DOHH2 (cell line): ENCODE measurements around the gene IRX2.

Experiments used
- H3F3A ChIP-seq: fragments of 200-600 bp; sonication (generic), shearing (Covaris generic); 2 replicates; pipeline ENCODE4 v1.6.0; 2016; ENCODE audit warnings: antibody characterized with exemption, mild to moderate bottlenecking; ENCODE audit not compliant: control insufficient read depth, insufficient read depth
- H3K27ac ChIP-seq: fragments of 200-600 bp; sonication (generic); 2 replicates; pipeline ENCODE4 v1.5.1; 2014; ENCODE audit warnings: low read depth, mild to moderate bottlenecking, low read length, moderate library complexity
- H3K27me3 ChIP-seq: fragments of 200-600 bp; sonication (generic); 2 replicates; pipeline ENCODE4 v1.6.1; 2014; ENCODE audit warnings: mild to moderate bottlenecking, low read length, mixed read lengths; ENCODE audit not compliant: control insufficient read depth
- H3K36me3 ChIP-seq: fragments of 200-600 bp; sonication (generic); 2 replicates; pipeline ENCODE4 v1.6.1; 2014; ENCODE audit warnings: mild to moderate bottlenecking, low read length, moderate library complexity, mixed read lengths; ENCODE audit not compliant: control insufficient read depth
- H3K4me1 ChIP-seq: fragments of 200-600 bp; sonication (generic); 2 replicates; pipeline ENCODE4 v1.6.1; 2014; ENCODE audit warnings: mild to moderate bottlenecking, low read length, mixed read lengths; ENCODE audit not compliant: control insufficient read depth
- H3K4me2 ChIP-seq: fragments of 200-600 bp; sonication (generic); 2 replicates; pipeline ENCODE4 v1.6.0; 2014; ENCODE audit warnings: mild to moderate bottlenecking, low read length, moderate library complexity
- H3K4me3 ChIP-seq: fragments of 200-600 bp; sonication (generic); 2 replicates; pipeline ENCODE4 v1.5.1; 2014; ENCODE audit warnings: mild to moderate bottlenecking, low read length, mixed read lengths
- H3K79me2 ChIP-seq: fragments of 200-600 bp; sonication (generic); 2 replicates; pipeline ENCODE4 v1.6.1; 2014; ENCODE audit warnings: mild to moderate bottlenecking, low read length, mixed read lengths; ENCODE audit not compliant: control insufficient read depth
- H3K9me2 ChIP-seq: fragments of 200-600 bp; sonication (generic); replicated peaks from 2 replicates; pipeline ENCODE4 v1.6.1; 2014; ENCODE audit warnings: mild to moderate bottlenecking, low read length, mixed read lengths; ENCODE audit not compliant: control insufficient read depth
- H3K9me3 ChIP-seq: fragments of 200-600 bp; sonication (generic); 2 replicates; pipeline ENCODE4 v1.6.1; 2014; ENCODE audit warnings: antibody characterized with exemption, low read length, mixed read lengths; ENCODE audit not compliant: control insufficient read depth, insufficient read depth
- H4K20me1 ChIP-seq: fragments of 200-600 bp; sonication (generic); 2 replicates; pipeline ENCODE4 v1.6.0; 2014; ENCODE audit warnings: low read depth, mild to moderate bottlenecking, antibody characterized with exemption, low read length, moderate library complexity; ENCODE audit not compliant: control insufficient read depth, insufficient read depth
- EZH2phosphoT487 ChIP-seq: fragments of 200-600 bp; sonication (generic); IDR thresholded peaks from 2 replicates; pipeline ENCODE4 v1.6.1; 2017; ENCODE audit warnings: borderline replicate concordance, mild to moderate bottlenecking, antibody characterized with exemption, low read length, moderate library complexity, mixed read lengths
- TF ChIP-seq, protein P1 (sequence below): fragments of 200-600 bp; sonication (generic); IDR thresholded peaks from one replicate; pipeline ENCODE4 v1.5.1; 2014; ENCODE audit warnings: antibody characterized with exemption, mild to moderate bottlenecking, low read depth, low read length; ENCODE audit not compliant: poor library complexity, severe bottlenecking

Gene IRX2

DNA sequence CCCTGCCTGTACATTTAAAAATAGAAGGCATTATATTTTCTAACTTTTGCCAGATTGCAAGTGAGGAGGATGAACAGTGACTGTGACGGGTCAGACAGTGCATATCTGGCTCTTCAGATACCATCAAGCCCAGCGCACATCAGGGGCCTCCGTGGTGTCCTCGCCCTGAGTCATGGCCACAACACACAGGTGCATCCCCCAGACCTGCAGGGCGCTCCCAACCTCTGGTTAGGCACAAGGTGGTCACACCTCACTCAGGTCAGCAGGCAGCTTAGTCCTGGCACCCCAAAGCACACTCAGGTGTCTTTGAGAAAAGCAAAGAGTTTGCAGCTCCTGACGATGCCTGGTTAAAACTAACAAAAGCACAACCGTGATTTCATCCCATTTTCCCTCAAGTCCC lies 28.6 kb downstream of the IRX2 start:
- Histone ChIP-seq H3K9me2 (no peaks in the 10 kb centered on the region), H3K4me2 (no peak overlapping the region), H3K4me1 (no peaks in the 10 kb centered on the region), H3K36me3 (no peaks in the 10 kb centered on the region), H3K27me3 (no peaks in the 10 kb centered on the region), H3K9me3 (peaks cover 7% of the 10 kb centered on the region; the same call in 1 of the 2 replicates), H3K79me2 (no peaks in the 10 kb centered on the region), H3K27ac (no peak overlapping the region), H3F3A (no peaks in the 10 kb centered on the region), H4K20me1 (no peaks in the 10 kb centered on the region), H3K4me3 (no peak overlapping the region)
- TF ChIP-seq, protein P1, sequence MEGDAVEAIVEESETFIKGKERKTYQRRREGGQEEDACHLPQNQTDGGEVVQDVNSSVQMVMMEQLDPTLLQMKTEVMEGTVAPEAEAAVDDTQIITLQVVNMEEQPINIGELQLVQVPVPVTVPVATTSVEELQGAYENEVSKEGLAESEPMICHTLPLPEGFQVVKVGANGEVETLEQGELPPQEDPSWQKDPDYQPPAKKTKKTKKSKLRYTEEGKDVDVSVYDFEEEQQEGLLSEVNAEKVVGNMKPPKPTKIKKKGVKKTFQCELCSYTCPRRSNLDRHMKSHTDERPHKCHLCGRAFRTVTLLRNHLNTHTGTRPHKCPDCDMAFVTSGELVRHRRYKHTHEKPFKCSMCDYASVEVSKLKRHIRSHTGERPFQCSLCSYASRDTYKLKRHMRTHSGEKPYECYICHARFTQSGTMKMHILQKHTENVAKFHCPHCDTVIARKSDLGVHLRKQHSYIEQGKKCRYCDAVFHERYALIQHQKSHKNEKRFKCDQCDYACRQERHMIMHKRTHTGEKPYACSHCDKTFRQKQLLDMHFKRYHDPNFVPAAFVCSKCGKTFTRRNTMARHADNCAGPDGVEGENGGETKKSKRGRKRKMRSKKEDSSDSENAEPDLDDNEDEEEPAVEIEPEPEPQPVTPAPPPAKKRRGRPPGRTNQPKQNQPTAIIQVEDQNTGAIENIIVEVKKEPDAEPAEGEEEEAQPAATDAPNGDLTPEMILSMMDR, result no peak
- TF ChIP-seq EZH2phosphoT487, result no peak

DNA sequence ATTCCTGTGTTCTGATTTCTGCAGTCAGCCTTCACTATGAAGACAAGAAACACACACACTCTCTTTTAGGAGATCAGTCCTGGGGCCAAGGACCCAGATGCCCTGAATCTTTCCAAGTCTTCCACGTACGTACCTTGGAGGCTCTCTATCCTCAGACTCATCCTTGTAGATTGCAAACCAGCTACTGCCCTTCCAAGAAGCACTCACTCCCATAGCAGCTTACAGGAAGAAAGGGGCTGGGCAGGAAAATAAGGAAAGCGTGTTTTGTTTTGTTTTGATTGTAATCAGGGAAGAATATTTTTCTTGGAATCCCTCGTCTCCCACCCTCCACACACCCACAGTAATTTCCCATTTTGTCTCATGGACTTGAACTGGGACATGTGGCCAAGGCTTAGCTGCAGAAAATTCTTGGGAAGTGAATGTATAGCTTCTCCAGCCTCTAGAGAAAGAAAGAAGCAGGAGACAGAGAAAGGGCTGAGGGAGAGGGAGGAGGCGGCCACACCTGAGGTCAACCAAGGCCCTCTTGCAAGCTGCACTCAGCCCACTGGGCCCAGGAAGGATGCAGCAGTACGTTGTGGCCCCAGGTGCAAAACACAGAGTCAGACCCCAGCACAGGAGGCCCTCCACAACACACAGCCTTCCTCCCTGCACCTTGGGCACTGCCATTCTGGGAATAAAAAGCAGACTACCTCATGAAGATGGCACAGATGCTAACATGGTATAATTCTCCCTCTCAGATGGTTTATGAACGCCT lies 29.9 kb downstream of the IRX2 start:
- H3K27ac ChIP-seq, result no peak overlapping the region
- no peaks in the 10 kb centered on the region for H3F3A ChIP-seq
- no peaks in the 10 kb centered on the region for H3K79me2 ChIP-seq
- peaks cover 10% of the 10 kb centered on the region; the same call in 1 of the 2 replicates for H3K9me3 ChIP-seq
- H3K4me2 ChIP-seq, result no peak overlapping the region
- H3K4me3 ChIP-seq, result no peak overlapping the region
- no peak for TF ChIP-seq EZH2phosphoT487
- TF ChIP-seq, protein P1, result no peak
- no peaks in the 10 kb centered on the region for H3K4me1 ChIP-seq
- H3K27me3 ChIP-seq, result no peaks in the 10 kb centered on the region
- no peaks in the 10 kb centered on the region for H3K9me2 ChIP-seq
- no peaks in the 10 kb centered on the region for H4K20me1 ChIP-seq
- H3K36me3 ChIP-seq, result no peaks in the 10 kb centered on the region

DNA sequence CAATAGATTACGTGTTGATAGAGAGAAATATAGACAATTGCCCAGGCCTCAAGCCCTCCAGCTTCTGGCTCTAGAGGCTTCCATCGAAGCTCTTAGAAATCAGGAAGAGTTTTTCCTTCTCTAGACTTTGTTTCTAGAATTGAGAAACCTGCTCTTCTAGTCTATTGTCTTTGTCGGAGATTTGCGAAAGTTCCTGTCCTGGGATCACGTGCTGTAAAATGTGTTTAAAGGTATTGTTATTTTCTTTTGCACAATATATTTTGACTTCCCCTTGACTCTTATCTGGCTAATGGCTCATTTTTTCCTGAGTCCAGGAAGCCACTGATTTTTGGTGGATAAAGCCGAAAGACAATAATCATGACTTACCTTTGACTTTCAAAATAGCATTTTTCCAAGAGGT lies 32.1 kb downstream of the IRX2 start:
- no peaks in the 10 kb centered on the region for H3K4me1 ChIP-seq
- peaks cover 17% of the 10 kb centered on the region; the same call in 1 of the 2 replicates for H3K9me3 ChIP-seq
- no peaks in the 10 kb centered on the region for H3F3A ChIP-seq
- H3K36me3 ChIP-seq, result no peaks in the 10 kb centered on the region
- no peaks in the 10 kb centered on the region for H4K20me1 ChIP-seq
- TF ChIP-seq, protein P1, result no peak
- no peak for TF ChIP-seq EZH2phosphoT487
- H3K27me3 ChIP-seq, result no peaks in the 10 kb centered on the region
- no peak overlapping the region for H3K27ac ChIP-seq
- H3K4me2 ChIP-seq, result no peak overlapping the region
- H3K4me3 ChIP-seq, result no peak overlapping the region
- H3K79me2 ChIP-seq, result no peaks in the 10 kb centered on the region
- H3K9me2 ChIP-seq, result no peaks in the 10 kb centered on the region
